ENCODE results near the gene PRODH2. TPM values are rescaled to one million over a fixed set of nuclear protein-coding genes. Genes with fewer than 3 reads are reported as not detected.

The PRODH2 gene
- total RNA-seq, 1 experiment from 2014 or later: not detected

DNA sequence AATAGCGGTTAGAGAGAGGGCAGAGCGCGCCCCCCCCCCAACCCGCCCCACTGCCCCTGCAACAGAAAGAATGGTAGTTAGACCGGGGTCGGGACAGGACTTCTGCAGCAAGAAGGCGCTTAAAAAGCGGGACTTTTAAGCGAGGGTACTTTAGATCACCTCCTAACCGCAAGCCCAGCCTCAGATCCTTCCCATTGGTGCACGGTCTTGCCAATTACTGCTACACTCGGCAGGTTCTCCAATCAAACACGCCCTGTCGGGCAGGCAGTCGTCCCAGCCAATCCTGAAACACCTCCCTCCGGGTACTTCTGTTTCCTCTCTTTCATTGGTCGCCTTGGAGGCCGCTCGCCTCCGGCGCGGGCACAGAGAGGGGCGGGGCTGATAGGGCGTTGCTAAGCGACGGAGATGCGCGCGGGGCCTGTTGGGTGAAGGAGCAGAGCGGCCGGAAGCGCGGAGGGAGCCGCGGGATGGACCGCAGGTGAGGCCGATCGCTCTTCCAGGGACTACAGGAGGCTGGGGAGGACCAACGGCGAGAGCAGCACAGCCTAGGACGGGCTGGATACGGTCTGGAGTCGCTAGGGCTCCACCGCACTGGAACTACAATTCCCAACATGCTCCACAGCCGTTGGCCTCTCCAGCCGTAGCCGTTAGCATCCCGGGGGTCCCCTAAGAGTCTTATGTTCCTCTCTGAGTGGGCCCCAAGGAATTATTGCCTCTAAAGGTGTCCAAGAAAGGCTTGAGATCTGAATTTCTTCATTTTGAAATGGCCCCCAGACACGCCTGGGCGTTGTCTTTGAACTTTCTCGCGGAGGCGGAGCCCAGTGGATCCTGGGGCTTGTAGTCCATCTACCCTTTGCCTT is 54.7 kb downstream of the PRODH2 start, which contains the start of gene PROSER3:
Gene PROSER3 (plus strand): TSS at position 428 of the 860 bp plus-strand sequence. CDS start 40 bp downstream, at position 468.
- peak; percentile 100 for DNase-seq (ENCODE audit: low spot score)

DNA sequence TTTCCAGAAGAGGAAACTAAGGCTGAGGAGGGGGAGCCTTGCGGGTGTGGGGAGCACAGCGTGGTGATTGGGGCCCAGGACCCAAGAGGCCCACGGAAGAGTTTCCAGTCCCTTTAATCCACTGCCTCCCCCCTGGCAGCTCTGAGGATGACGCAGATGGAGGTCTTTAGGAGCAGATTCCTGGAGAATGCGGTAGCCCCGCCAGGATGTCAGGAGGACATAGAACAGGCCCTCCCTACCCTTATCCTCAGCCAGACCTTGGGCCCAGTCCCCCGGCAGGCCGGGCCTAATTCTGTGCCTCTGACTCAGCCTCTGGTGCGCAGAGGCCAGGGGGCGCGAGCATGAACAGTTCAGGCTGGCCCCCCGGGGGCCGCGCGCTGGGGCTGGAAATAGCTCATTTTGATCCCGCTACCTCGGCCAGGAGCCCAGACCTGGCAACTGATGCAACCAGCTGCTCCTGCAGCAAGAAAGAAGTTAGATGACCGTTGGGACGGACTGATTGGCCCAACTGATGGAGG is 55.4 kb downstream of the PRODH2 start:
- DNase-seq (ENCODE audit: low spot score): no peak

DNA sequence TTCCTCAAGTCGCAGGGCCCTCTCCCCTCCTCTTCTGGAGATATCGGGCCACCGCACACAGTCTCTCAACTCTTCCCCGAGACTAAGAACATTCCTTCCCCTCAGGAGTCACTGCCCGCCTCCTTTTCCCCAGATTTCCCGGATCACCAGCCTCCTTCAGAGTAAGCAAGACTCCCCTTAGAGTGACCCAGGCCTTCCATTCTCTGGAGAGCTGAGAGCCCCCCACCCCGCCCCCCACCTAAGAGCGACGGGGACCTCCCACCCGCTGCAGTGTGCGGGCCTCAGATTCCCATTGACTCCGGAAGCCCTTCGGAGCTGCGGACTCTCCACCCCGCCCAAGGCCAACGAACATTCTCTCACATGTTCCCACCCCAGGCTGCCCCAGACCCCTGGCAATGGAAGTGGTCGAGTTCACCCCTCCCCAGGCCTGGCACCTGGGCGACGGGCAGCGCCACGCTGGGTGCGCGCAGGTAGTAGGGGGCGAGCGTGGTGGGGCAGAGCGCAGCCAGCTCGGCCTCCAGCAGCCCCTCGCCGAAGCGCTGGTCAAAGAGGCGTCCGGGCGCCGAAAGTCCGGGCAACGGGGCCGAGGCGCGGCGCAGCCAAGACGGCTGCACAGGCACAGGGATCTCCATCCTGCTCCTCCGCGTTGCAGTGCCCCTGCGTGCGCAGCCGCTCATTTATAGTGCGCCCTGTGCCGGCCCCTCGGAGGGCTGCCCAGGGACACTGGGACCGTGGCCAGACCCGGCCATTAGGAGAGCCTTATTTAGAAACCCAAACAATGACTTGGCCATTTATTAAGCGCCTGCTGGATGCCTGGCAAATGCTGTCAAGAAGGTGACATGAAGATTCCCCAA is 56.0 kb downstream of the PRODH2 start, which contains the start of gene HSPB6:
Gene HSPB6 (minus strand): TSS at position 653 of the 854 bp plus-strand sequence. CDS start 21 bp downstream, at position 632.
- DNase-seq (ENCODE audit: low spot score): no peak

DNA sequence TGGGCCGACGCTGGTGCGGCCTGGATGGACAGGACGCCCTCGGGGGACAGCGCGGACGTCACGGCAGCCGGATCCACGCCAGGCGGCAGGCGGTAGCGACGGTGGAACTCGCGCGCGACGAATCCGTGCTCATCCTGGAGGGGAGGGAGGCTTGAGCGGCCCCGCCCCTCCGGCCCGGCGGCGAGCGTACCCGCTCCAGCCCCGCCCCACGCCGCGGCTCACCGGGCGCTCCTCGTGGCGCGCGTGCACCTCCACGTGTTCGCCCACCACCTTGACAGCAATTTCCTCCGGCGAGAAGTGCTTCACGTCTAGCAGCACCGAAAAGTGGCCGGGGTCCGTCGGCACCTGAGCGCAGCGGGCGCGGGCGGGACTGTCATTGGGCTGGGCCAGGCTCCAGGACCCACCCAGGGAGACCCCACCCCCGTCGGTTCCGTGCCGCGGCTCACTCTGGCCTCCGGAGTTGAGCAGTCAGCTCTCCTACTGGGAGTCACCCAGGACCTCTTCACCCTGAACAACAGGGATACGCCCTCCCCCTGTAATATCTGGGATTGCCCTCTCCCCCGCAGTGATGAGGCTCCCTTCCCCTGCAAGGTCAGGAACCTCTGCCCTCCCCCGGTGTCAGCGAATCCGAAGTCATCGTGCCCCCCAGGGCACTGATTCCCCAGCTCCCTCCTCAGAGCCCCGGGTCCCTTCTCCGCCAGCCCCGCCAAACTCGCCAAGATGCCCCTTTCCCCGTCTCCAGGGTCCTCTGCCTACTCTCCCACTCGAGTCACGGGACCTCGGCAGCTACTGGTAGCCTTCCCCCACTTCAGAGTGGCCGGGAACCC is 56.9 kb downstream of the PRODH2 start:
- DNase-seq (ENCODE audit: low spot score): no peak

DNA sequence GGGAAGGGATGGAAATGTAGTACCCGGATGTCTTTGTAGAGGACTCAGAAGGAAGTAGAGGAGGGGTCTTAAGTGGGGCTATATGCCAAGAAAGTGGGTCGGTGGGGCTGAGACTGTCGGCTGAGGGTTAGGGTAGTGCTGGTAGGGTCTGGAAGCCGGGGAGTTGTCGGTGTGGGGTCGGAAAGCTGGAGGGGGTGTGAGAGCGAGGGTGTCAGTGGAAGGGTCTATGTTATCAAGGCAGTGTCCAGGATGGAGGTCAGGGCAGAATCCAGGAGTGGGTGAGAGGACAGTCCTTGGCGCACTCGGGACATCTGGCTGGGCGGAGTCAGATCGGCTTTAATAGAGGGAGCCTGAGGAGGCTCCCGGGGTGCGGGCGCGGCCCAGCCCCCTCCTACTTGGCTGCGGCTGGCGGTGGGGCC is 57.5 kb downstream of the PRODH2 start:
- no peak for DNase-seq (ENCODE audit: low spot score)

DNA sequence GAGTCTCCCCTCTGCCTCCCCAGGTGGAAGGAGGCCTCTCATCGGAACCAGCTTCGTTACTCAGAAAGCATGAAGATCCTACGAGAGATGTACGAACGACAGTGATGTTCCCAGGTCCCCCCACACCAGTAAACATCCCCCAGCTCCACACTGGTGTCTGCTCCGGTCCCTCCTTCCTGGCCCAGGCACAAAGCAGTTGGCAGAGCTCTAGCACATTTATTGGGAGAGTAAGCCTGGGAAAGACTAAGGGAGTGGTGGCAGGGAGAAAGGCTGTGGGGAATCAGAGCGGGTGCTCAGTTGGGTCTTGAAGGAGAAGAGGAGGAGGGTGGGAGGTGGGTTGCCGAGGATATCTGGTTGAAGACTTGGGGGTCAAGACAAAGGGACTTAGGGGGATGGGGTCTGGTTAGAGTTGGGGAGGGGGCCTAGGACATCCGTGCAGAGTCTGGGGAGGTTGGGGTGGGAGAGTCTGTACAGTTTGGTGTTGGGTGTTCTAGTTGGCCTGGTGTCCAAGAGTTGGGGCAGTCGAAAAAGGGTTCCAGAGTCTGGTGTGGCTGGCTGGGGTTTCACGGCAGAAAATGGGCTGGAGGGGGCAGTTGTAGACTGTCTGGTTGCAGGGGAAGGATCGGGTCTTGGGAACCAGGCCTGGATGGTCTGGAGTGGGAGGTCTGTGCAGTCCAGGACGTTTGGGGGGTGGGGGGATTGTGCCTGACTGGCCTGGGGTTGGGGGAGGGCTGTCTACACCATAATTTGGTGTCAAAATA is 58.1 kb downstream of the PRODH2 start:
- no peak for DNase-seq (ENCODE audit: low spot score)

DNA sequence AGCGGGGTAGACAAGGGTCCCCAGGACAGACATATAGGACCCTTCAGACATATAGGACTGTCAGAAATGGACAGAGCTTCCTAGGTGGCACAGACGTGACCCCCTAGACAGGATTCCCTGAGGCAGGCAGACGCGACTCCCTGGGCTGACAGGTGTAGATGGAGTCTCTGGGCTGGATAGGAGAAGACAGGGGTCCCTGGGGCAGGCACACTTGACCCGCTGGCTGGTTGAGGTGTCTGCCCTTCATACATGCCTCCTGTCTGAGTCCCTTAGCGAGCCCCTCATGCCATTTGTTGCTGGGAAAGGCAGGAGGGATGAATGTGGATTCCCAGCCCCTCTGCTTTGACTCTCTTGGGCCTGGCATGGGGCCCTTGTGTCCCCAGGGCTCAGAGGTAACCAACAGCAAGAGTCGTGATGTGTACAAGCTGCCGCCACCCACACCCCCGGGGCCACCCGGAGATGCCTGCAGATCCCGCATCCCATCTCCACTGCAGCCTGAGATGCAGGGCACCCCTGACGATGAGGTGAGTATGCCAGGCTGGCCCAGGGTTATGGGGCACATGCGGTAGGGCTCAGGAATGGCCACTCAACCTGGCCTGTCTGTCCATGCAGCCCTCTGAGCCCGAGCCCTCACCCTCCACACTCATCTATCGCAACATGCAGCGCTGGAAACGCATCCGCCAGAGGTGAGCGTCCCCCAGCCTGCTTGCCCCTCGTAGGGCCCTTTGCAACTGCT is 58.8 kb downstream of the PRODH2 start:
- no peak for DNase-seq (ENCODE audit: low spot score)

DNA sequence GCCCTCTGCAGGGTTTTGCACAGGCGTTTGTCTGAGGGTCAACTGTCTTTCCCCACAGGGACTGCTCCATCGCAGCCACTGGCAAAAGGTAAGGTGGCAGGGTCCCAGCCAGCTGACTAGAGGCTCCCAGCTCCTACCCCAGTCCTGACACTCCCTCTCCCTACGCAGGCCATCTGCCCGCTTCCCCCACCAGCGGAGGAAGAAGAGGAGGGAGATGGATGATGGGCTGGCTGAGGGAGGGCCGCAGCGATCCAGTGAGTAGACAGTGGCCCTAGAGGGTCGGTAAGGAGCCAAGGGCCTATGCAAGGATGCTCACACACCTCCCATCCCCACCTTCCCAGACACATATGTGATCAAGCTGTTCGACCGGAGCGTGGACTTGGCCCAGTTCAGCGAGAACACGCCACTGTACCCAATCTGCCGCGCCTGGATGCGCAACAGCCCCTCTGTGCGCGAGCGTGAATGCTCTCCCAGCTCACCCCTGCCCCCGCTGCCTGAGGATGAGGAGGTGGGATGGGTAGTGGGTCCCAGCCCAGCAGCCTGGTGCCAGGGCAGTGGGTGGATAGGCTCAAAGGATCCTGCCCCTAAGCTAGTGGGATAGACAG is 59.8 kb downstream of the PRODH2 start:
- DNase-seq (ENCODE audit: low spot score): no peak

DNA sequence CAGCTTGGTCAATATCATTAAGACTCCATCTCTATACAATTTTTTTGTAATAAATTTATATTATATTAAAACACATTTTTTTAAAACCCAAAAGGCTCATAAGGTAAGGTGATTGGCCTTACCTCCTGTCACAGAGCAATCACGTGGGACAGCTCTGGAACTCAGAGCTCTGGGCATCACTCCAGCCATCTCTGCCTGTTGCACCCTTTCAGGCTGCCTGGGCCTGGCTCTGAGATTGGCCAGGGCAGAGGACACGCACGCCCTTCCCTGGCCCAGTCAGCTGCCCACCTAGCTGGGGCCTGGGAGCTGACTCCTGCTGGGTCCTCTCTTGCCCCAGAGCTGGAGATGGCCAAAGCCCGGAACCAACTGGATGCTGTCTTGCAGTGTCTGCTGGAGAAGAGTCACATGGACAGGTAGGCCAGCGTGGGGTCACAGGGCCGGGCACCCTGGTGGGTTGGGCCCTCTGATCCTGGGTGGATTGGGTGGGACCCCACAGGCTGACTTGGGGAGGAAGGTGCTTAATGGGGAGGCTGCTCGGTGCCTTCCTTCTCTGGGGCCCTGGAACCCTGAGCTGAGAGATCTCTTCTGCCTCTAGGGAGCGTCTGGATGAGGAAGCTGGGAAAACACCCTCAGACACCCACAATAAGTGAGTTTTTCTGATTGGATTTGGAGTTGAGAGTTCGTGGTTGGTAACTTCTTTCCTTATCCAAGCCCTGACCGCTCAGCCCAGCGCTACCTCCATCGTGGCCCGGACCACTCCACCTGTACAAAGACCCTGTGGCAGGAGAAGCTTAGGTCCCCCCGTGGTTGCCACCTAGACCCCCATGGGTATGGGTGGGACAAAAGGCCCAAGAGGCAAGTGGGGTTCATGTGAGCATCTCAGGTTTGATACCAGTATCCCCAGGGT is 60.6 kb downstream of the PRODH2 start:
- DNase-seq (ENCODE audit: low spot score): no peak

DNA sequence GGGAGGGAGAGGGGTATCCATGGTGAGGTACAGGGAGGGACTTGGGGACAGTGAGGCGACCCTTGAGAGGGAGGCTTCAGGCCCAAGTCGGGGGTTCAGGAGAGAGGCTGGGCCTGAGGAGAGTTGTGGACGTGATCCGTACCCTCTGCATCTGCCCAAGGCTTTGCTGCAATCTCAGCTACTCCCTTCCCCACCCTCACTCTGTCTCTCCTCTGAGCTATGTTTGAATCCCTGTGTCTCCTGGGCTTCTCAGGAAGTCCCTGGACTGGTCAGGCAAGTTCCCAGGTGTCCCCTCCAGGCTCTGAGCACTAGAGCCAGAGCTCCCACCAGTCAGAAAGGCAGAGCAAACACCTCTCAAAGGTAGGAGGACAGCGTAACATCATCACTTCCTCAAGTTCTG is 62.5 kb downstream of the PRODH2 start:
- no peak for DNase-seq (ENCODE audit: low spot score)

Other genes with a start within 250 kb of the PRODH2 start
- not detected in 2 replicates for gene ATP4A, start 249.2 kb downstream of the PRODH2 start, total RNA-seq (2014; rRNA removed; shearing (Covaris generic))
- gene PMIS2, start 226.7 kb downstream of the PRODH2 start, total RNA-seq (2014; rRNA removed; shearing (Covaris generic)): not detected in 2 replicates
- 17.2 and 22.7 TPM in 2 replicates for gene HAUS5, start 200.1 kb downstream of the PRODH2 start, total RNA-seq (2014; rRNA removed; shearing (Covaris generic))
- 135 and 156 TPM in 2 replicates for gene RBM42, start 183.8 kb downstream of the PRODH2 start, total RNA-seq (2014; rRNA removed; shearing (Covaris generic))
- gene ETV2, start 171.1 kb downstream of the PRODH2 start, total RNA-seq (2014; rRNA removed; shearing (Covaris generic)): 2.8 and 4.9 TPM in 2 replicates
- gene COX6B1, start 164.5 kb downstream of the PRODH2 start, total RNA-seq (2014; rRNA removed; shearing (Covaris generic)): 1,937 and 2,103 TPM in 2 replicates
- not detected in 2 replicates for gene UPK1A, start 146.3 kb downstream of the PRODH2 start, total RNA-seq (2014; rRNA removed; shearing (Covaris generic))
- not detected in 2 replicates for gene ZBTB32, start 108.3 kb downstream of the PRODH2 start, total RNA-seq (2014; rRNA removed; shearing (Covaris generic))
- 4.9 and 8.8 TPM in 2 replicates for gene KMT2B, start 94.8 kb downstream of the PRODH2 start, total RNA-seq (2014; rRNA removed; shearing (Covaris generic))
- 6.2 and 31.2 TPM in 2 replicates for gene IGFLR1, start 70.4 kb downstream of the PRODH2 start, total RNA-seq (2014; rRNA removed; shearing (Covaris generic))
- gene U2AF1L4, start 67.4 kb downstream of the PRODH2 start, total RNA-seq (2014; rRNA removed; shearing (Covaris generic)): 25.2 and 27.5 TPM in 2 replicates
- 91.4 and 100 TPM in 2 replicates for gene PSENEN, start 67.2 kb downstream of the PRODH2 start, total RNA-seq (2014; rRNA removed; shearing (Covaris generic))
- gene LIN37, start 64.3 kb downstream of the PRODH2 start, total RNA-seq (2014; rRNA removed; shearing (Covaris generic)): 11.5 and 15.5 TPM in 2 replicates
- gene HSPB6, start 55.8 kb downstream of the PRODH2 start, total RNA-seq (2014; rRNA removed; shearing (Covaris generic)): not detected in 2 replicates
- 9.6 and 15.3 TPM in 2 replicates for gene PROSER3, start 54.7 kb downstream of the PRODH2 start, total RNA-seq (2014; rRNA removed; shearing (Covaris generic))
- 1.5 and 2.2 TPM in 2 replicates for gene ARHGAP33, start 37.3 kb downstream of the PRODH2 start, total RNA-seq (2014; rRNA removed; shearing (Covaris generic))
- gene NPHS1, start 39.7 kb upstream of the PRODH2 start, total RNA-seq (2014; rRNA removed; shearing (Covaris generic)): not detected in 2 replicates
- 0.08 and 0.19 TPM in 2 replicates for gene KIRREL2, start 44.1 kb upstream of the PRODH2 start, total RNA-seq (2014; rRNA removed; shearing (Covaris generic))
- 28.7 and 45.8 TPM in 2 replicates for gene APLP1, start 55.7 kb upstream of the PRODH2 start, total RNA-seq (2014; rRNA removed; shearing (Covaris generic))
- 1.4 and 1.8 TPM in 2 replicates for gene NFKBID, start 87.7 kb upstream of the PRODH2 start, total RNA-seq (2014; rRNA removed; shearing (Covaris generic))
- gene HCST, start 89.7 kb upstream of the PRODH2 start, total RNA-seq (2014; rRNA removed; shearing (Covaris generic)): not detected in 2 replicates
- gene TYROBP, start 95.5 kb upstream of the PRODH2 start, total RNA-seq (2014; rRNA removed; shearing (Covaris generic)): not detected in 2 replicates
- gene LRFN3, start 123.5 kb upstream of the PRODH2 start, total RNA-seq (2014; rRNA removed; shearing (Covaris generic)): 4.6 and 5.6 TPM in 2 replicates
- gene SDHAF1, start 182.3 kb upstream of the PRODH2 start, total RNA-seq (2014; rRNA removed; shearing (Covaris generic)): 40.4 and 61.9 TPM in 2 replicates
- gene SYNE4, start 196.0 kb upstream of the PRODH2 start, total RNA-seq (2014; rRNA removed; shearing (Covaris generic)): 0.60 and 0.94 TPM in 2 replicates
- 47.7 and 63.7 TPM in 2 replicates for gene ALKBH6, start 201.4 kb upstream of the PRODH2 start, total RNA-seq (2014; rRNA removed; shearing (Covaris generic))
- 1.9 and 3.8 TPM in 2 replicates for gene CLIP3, start 220.0 kb upstream of the PRODH2 start, total RNA-seq (2014; rRNA removed; shearing (Covaris generic))
- gene THAP8, start 241.4 kb upstream of the PRODH2 start, total RNA-seq (2014; rRNA removed; shearing (Covaris generic)): 1.9 and 6.3 TPM in 2 replicates
- 21.5 and 21.9 TPM in 2 replicates for gene WDR62, start 242.1 kb upstream of the PRODH2 start, total RNA-seq (2014; rRNA removed; shearing (Covaris generic))